ENCODE results near the gene PWWP2B.

The PWWP2B gene

DNA sequence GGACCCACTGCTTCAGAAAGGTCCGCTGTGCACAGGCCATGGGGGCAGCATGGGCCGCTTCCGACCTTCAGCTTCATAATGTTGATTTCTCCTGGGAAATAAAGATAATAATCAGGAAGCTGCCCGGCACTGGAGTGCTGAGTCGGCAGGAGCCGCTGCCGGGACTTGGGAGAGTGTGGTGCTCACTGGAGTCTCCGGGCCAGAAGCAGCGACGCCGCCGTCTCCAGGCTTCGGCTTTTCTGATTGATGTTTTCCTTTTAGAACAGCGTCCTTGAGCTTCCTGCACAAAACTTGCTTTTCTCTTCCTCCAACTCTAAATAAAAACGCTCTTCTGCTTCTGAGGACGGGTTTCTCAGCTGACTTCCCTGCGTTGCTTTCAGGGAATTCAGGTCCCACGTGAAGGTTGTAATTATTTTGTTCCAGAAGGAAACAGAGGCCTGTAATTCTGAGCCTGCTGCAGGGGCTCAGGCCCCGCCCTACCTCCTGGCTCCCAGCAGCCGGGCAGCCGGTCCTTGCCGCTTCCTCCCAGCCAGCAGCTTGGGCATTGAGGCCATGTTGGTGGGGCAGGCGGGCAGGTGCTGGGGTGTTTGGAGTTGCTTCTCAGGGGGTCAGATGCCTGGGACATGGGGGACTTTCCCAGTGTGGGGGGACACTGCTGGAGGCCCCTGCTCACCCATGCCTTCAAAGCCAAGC lies 14.7 kb downstream of the PWWP2B start:
- H3K27ac ChIP-seq (ENCODE audit: poor library complexity, severe bottlenecking), result peak overlapping the region; percentile 18
- H3K27me3 ChIP-seq (ENCODE audit: insufficient read depth, poor library complexity, severe bottlenecking), result no peaks in the 10 kb centered on the region
- no peak for ATAC-seq (ENCODE audit: low read depth)
- TF ChIP-seq, protein P1, sequence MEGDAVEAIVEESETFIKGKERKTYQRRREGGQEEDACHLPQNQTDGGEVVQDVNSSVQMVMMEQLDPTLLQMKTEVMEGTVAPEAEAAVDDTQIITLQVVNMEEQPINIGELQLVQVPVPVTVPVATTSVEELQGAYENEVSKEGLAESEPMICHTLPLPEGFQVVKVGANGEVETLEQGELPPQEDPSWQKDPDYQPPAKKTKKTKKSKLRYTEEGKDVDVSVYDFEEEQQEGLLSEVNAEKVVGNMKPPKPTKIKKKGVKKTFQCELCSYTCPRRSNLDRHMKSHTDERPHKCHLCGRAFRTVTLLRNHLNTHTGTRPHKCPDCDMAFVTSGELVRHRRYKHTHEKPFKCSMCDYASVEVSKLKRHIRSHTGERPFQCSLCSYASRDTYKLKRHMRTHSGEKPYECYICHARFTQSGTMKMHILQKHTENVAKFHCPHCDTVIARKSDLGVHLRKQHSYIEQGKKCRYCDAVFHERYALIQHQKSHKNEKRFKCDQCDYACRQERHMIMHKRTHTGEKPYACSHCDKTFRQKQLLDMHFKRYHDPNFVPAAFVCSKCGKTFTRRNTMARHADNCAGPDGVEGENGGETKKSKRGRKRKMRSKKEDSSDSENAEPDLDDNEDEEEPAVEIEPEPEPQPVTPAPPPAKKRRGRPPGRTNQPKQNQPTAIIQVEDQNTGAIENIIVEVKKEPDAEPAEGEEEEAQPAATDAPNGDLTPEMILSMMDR (IDR thresholded peaks at IDR 0.05; ENCODE audit: poor library complexity, severe bottlenecking), result no peak
- H3K4me1 ChIP-seq (ENCODE audit: insufficient read depth, poor library complexity, severe bottlenecking), result peaks cover 35% of the 10 kb centered on the region
- peaks cover 16% of the 10 kb centered on the region for H3K36me3 ChIP-seq (ENCODE audit: low read depth)
- no peak for DNase-seq (ENCODE audit: low spot score)
- H3K9me3 ChIP-seq (ENCODE audit: severe bottlenecking), result no peaks in the 10 kb centered on the region
- H3K4me3 ChIP-seq (ENCODE audit: severe bottlenecking), result no peak overlapping the region

DNA sequence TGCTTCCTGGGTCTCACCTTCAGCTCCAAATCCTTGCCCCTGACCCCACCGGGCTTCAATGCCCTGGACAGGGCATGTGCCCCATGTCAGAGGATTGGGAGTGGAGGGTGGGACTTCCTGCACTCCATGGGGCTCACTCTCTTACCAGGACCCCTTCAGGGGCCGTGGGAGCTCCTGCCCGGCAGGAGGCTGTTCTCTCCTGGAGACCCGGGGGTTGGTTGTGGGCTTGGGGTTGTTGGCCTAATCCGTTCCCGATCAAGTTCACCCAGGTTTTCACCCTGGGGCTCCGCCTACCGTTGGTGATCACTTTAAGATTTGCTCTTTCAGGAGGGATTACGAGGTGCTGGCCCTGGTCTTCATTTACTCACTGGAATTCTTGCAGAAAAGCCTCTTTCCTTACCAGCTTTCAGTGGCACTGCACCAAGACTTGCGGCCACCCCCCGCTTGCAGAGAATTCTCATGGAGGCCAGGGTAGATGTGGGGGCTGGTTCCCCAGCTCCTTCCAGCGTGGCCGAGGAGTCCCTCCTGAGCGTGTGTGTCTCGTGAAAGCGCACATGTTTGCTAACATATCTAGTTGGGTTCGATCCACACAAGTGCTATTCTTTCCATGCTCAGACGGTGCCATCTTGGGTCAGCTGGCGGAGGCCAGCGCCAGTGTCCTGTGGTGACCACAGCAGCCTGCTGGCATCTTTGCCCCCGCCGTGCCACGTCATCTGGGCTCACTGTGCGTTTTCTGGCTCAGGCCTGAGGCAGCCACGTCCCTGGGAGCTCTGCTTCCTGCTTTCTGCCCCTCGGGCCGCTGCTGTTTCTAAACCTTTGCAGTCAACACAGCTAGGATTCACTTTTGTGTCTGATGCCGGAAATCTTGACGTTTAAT lies 15.6 kb downstream of the PWWP2B start:
- Histone ChIP-seq H3K36me3 (ENCODE audit: low read depth) (peaks cover 13% of the 10 kb centered on the region; the same call in 1 of the 2 replicates), H3K27me3 (ENCODE audit: insufficient read depth, poor library complexity, severe bottlenecking) (no peaks in the 10 kb centered on the region), H3K9me3 (ENCODE audit: severe bottlenecking) (no peaks in the 10 kb centered on the region), H3K4me3 (ENCODE audit: severe bottlenecking) (no peak overlapping the region), H3K27ac (ENCODE audit: poor library complexity, severe bottlenecking) (peak overlapping the region; percentile 18), H3K4me1 (ENCODE audit: insufficient read depth, poor library complexity, severe bottlenecking) (peaks cover 31% of the 10 kb centered on the region)
- TF ChIP-seq, protein P1 (IDR thresholded peaks at IDR 0.05; ENCODE audit: poor library complexity, severe bottlenecking), result no peak
- ATAC-seq (ENCODE audit: low read depth) (no peak), DNase-seq (ENCODE audit: low spot score) (no peak)

DNA sequence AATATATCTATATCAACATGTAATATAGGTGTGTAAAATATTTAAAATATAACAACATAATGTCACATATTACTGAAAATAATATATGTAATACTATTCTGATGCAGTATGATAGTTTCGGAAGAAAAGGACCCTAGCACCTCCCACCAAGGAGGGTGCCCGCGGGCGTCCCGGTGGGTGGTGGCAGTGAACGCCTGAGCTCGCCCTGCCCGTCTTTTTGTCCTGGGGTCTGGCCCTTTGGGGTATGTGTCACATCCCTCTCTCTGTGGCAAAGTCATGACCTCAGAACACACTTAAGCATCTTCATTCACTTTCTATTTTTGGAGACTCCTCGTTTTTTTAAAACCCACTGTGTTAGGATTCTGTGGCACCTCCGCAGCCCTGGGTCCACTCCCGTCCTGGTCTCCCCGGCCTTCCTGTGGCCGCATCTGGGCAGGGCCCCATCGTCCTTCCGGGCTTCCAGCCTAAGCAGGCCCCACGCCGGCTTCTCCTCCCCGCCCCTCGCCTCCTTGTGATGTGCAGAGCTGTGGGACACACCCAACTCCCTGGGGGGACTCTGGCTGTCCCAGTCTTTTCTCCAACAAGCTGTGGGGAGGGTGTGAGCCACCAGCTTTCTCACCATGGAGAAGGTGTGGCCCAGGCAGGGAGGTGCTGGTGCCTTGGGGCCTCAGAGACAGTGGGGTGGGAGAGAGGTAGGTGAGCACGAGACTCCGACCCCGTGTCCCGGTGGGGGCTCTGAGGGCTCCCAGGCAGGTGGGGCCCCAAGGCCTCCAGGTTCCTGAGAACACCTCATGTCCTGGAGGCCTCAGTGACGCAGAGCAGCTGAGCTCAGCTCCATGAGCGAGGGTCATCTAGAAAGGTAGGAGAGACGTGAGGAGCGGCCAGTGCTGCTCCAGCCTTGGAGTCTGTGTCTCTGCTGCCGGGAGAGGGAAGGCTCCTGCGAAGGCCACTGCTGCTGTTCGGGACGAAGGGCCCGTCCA lies 16.5 kb downstream of the PWWP2B start:
- peaks cover 13% of the 10 kb centered on the region; the same call in 1 of the 2 replicates for H3K36me3 ChIP-seq (ENCODE audit: low read depth)
- no peaks in the 10 kb centered on the region for H3K9me3 ChIP-seq (ENCODE audit: severe bottlenecking)
- peaks cover 29% of the 10 kb centered on the region for H3K4me1 ChIP-seq (ENCODE audit: insufficient read depth, poor library complexity, severe bottlenecking)
- TF ChIP-seq, protein P1 (IDR thresholded peaks at IDR 0.05; ENCODE audit: poor library complexity, severe bottlenecking), result no peak
- H3K27me3 ChIP-seq (ENCODE audit: insufficient read depth, poor library complexity, severe bottlenecking), result no peaks in the 10 kb centered on the region
- ATAC-seq (ENCODE audit: low read depth), result peak; percentile 11; the same call in 1 of the 3 replicates
- peak overlapping the region; percentile 18 for H3K27ac ChIP-seq (ENCODE audit: poor library complexity, severe bottlenecking)
- DNase-seq (ENCODE audit: low spot score), result no peak
- H3K4me3 ChIP-seq (ENCODE audit: severe bottlenecking), result no peak overlapping the region

DNA sequence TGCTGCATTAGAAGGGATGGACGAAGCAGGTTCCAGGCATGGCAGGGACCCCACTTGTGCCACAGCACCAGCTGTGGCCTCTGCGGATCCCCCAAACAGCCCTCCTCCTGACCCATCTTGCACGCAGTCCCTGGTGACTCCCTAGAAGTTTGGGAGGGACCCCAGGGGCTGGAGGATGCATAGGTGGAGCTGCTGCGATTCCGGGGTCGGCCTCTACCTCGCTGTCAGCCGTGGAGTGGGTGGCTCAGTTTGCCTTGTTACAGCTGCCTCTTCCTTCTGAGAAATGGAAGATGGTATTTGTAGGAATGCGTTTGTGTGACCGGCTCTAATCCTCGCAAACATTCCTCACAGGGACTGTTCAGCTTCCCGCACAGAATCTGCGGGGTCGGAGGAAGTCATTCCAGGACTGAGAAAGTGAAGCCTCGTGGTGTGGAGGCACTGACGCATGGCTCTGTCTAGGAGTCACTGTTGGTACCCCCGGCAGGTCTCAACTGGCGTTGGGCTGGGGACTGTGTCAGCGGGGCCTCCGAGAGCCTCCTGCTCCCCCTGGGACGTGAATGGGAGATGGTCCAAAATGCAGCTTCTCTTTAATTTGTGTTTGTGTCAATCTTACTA lies 17.5 kb downstream of the PWWP2B start:
- Histone ChIP-seq H3K27me3 (ENCODE audit: insufficient read depth, poor library complexity, severe bottlenecking) (no peaks in the 10 kb centered on the region), H3K27ac (ENCODE audit: poor library complexity, severe bottlenecking) (no peak overlapping the region), H3K36me3 (ENCODE audit: low read depth) (peaks cover 13% of the 10 kb centered on the region; the same call in 1 of the 2 replicates), H3K4me1 (ENCODE audit: insufficient read depth, poor library complexity, severe bottlenecking) (peaks cover 33% of the 10 kb centered on the region), H3K9me3 (ENCODE audit: severe bottlenecking) (no peaks in the 10 kb centered on the region), H3K4me3 (ENCODE audit: severe bottlenecking) (no peak overlapping the region)
- TF ChIP-seq, protein P1 (IDR thresholded peaks at IDR 0.05; ENCODE audit: poor library complexity, severe bottlenecking), result no peak
- DNase-seq (ENCODE audit: low spot score), result no peak
- ATAC-seq (ENCODE audit: low read depth), result no peak

Data from RWPE2 (cell line).